SK-N-SH (cell line): Measurements from ENCODE around the gene NWD2. TPM values are rescaled to one million over a fixed set of nuclear protein-coding genes. Genes with fewer than 3 reads are reported as not detected.

ENCODE experiments used
- CTCF ChIA-PET: fragments of 300-600, 350-600 bp; formaldehyde crosslinking; extraction: SDS; loops from one replicate; lab custom pipeline; 2021; lab: Yijun Ruan, JAX
- POLR2A ChIA-PET: fragments of 350-600 bp; sonication (Branson Sonifier 250); formaldehyde crosslinking; extraction: SDS; loops from one replicate; lab custom pipeline; 2020; ENCODE audit warnings: antibody characterized with exemption, inconsistent platforms; lab: Yijun Ruan, JAX
- DNase-seq: peaks from one replicate; pipeline ENCODE4 v3.0.0; 2012
- H2AFZ ChIP-seq: fragments of 200-600 bp; sonication (generic); 2 replicates; pipeline ENCODE4 v1.8.1; 2016; ENCODE audit warnings: antibody characterized with exemption, mild to moderate bottlenecking, low read depth
- H3F3A ChIP-seq: fragments of 200-600 bp; sonication (generic); replicated peaks from 2 replicates; pipeline ENCODE3; 2016; ENCODE audit warnings: antibody characterized with exemption, mild to moderate bottlenecking; ENCODE audit not compliant: insufficient read depth
- H3K27ac ChIP-seq, 2 experiments: fragments of 200-500 bp in 1 of 2; fragments of 200-600 bp in 1 of 2; sonication (Bioruptor generic) in 1 of 2; sonication (generic), shearing (Covaris generic) in 1 of 2; 2 replicates each; pipeline versions ENCODE4 v1.5.1 to v1.6.1; 2014 to 2016; ENCODE audit warnings: low read depth in 2 of 2, inconsistent platforms in 1 of 2, low read length in 1 of 2, mild to moderate bottlenecking in 1 of 2, mixed read lengths in 1 of 2
- H3K27me3 ChIP-seq: fragments of 200-600 bp; sonication (generic), shearing (Covaris generic); 2 replicates; pipeline ENCODE4 v1.6.1; 2016; ENCODE audit warnings: mixed run types; ENCODE audit not compliant: insufficient read depth
- H3K36me3 ChIP-seq, 2 experiments: fragments of 200-500 bp in 1 of 2; fragments of 200-600 bp in 1 of 2; sonication (Bioruptor generic) in 1 of 2; sonication (generic) in 1 of 2; replicated peaks in 1 of 2; 2 replicates each; pipeline versions ENCODE3 to v1.5.1; 2014 to 2016; ENCODE audit warnings: low read length in 1 of 2, mild to moderate bottlenecking in 1 of 2; ENCODE audit not compliant: insufficient read depth in 2 of 2, control insufficient read depth in 1 of 2
- H3K4me1 ChIP-seq, 2 experiments: fragments of 200-500 bp in 1 of 2; fragments of 200-600 bp in 1 of 2; sonication (Bioruptor generic) in 1 of 2; sonication (generic), shearing (Covaris generic) in 1 of 2; 2 replicates each; pipeline versions ENCODE4 v1.5.1 to v1.6.1; 2014 to 2016; ENCODE audit warnings: low read depth in 1 of 2, low read length in 1 of 2, mixed run types in 1 of 2; ENCODE audit not compliant: insufficient read depth in 2 of 2, control insufficient read depth in 1 of 2
- H3K4me2 ChIP-seq: fragments of 200-600 bp; sonication (generic), shearing (Covaris generic); 2 replicates; pipeline ENCODE4 v1.6.1; 2017; ENCODE audit warnings: mixed run types
- H3K4me3 ChIP-seq, 2 experiments: fragments of 200-500 bp in 1 of 2; fragments of 200-600 bp in 1 of 2; sonication (Bioruptor generic) in 1 of 2; sonication (generic), shearing (Covaris generic) in 1 of 2; 2 replicates each; pipeline versions ENCODE4 v1.5.1 to v1.8.1; 2014 to 2016; ENCODE audit warnings: low read depth in 2 of 2, inconsistent platforms in 1 of 2, low read length in 1 of 2, mild to moderate bottlenecking in 1 of 2, mixed read lengths in 1 of 2, moderate library complexity in 1 of 2
- H3K79me2 ChIP-seq: fragments of 200-600 bp; sonication (generic); 2 replicates; pipeline ENCODE4 v1.8.1; 2017; ENCODE audit warnings: mild to moderate bottlenecking; ENCODE audit not compliant: insufficient read depth
- H3K9ac ChIP-seq: fragments of 200-600 bp; sonication (generic); 2 replicates; pipeline ENCODE4 v1.6.1; 2017; ENCODE audit warnings: mixed run types
- H3K9me2 ChIP-seq: fragments of 200-600 bp; sonication (generic); 2 replicates; pipeline ENCODE4 v1.6.1; 2017; ENCODE audit warnings: mixed run types
- H3K9me3 ChIP-seq: fragments of 200-600 bp; sonication (generic); 2 replicates; pipeline ENCODE4 v1.6.1; 2017; ENCODE audit warnings: mixed run types, mild to moderate bottlenecking, moderate library complexity
- H4K20me1 ChIP-seq: fragments of 200-600 bp; sonication (generic); 2 replicates; pipeline ENCODE4 v1.6.1; 2017; ENCODE audit warnings: mild to moderate bottlenecking, mixed run types; ENCODE audit not compliant: insufficient read depth
- CHD2 ChIP-seq: fragments of 150-350 bp; IDR thresholded peaks from 2 replicates; pipeline ENCODE4 v1.6.1; 2018; ENCODE audit warnings: low read length; ENCODE audit not compliant: partially characterized antibody
- ELF1 ChIP-seq: IDR thresholded peaks from 2 replicates; pipeline ENCODE4 v1.4.0; 2012
- EP300 ChIP-seq, 2 experiments: IDR thresholded peaks; 2 replicates each; pipeline versions ENCODE4 v1.4.0 to v1.6.1; 2012; ENCODE audit warnings: borderline replicate concordance in 1 of 2, low read depth in 1 of 2, low read length in 1 of 2
- EZH2phosphoT487 ChIP-seq: fragments of 200-600 bp; sonication (generic); IDR thresholded peaks from 2 replicates; pipeline ENCODE4 v1.6.1; 2017; ENCODE audit warnings: low read depth, mixed run types, mild to moderate bottlenecking, antibody characterized with exemption, moderate library complexity, borderline replicate concordance
- FOXM1 ChIP-seq: IDR thresholded peaks from 2 replicates; pipeline ENCODE4 v1.4.0; 2012; ENCODE audit warnings: low read depth, mild to moderate bottlenecking
- GABPA ChIP-seq: IDR thresholded peaks from 2 replicates; pipeline ENCODE4 v1.4.0; 2012; ENCODE audit warnings: low read depth, mild to moderate bottlenecking
- JUND ChIP-seq: IDR thresholded peaks from 2 replicates; pipeline ENCODE4 v1.4.0; 2012
- NFIC ChIP-seq: IDR thresholded peaks from 2 replicates; pipeline ENCODE4 v1.4.0; 2012; ENCODE audit warnings: borderline replicate concordance
- RFX5 ChIP-seq: IDR thresholded peaks from 2 replicates; pipeline ENCODE4 v1.6.1; 2012; ENCODE audit warnings: mild to moderate bottlenecking, improper control_type of control experiment, low read length
- RXRA ChIP-seq: IDR thresholded peaks from 2 replicates; pipeline ENCODE4 v1.4.0; 2012; ENCODE audit warnings: low read depth, mild to moderate bottlenecking, borderline replicate concordance
- TEAD4 ChIP-seq: IDR thresholded peaks from 2 replicates; pipeline ENCODE4 v1.4.0; 2012; ENCODE audit warnings: mild to moderate bottlenecking, borderline replicate concordance; ENCODE audit not compliant: insufficient read depth
- WGBS: methylation state at CpG from one replicate; pipeline ENCODE4 v1.1.6; 2017; ENCODE audit warnings: low lambda C conversion rate; 5-methylcytosine and 5-hydroxymethylcytosine counted together
- polyA plus RNA-seq, 3 experiments: library from polyadenylated mRNA; depleted of rRNA; stranded (reverse); fragments of >200 nt; gene quantifications; 2 replicates each; pipeline ENCODE4 v1.2.3, GENCODE V29; 2012
- TF ChIP-seq, protein P1 (sequence below): fragments of 200-600 bp; sonication (generic); IDR thresholded peaks from 2 replicates; pipeline ENCODE4 v1.6.1; 2017; ENCODE audit warnings: antibody characterized with exemption, mild to moderate bottlenecking, moderate library complexity
- TF ChIP-seq, protein P2 (sequence below): fragments of 150-350 bp; IDR thresholded peaks from 2 replicates; pipeline ENCODE4 v1.6.1; 2017; ENCODE audit warnings: antibody characterized with exemption, low read length, low read depth, borderline replicate concordance
- TF ChIP-seq, protein P3 (sequence below): IDR thresholded peaks from 2 replicates; pipeline ENCODE4 v1.4.0; 2012; ENCODE audit warnings: low read depth, borderline replicate concordance

Gene NWD2
- polyA plus RNA-seq, 1 of the 3 experiments (the other 2 are of a cell fraction): not detected

DNA sequence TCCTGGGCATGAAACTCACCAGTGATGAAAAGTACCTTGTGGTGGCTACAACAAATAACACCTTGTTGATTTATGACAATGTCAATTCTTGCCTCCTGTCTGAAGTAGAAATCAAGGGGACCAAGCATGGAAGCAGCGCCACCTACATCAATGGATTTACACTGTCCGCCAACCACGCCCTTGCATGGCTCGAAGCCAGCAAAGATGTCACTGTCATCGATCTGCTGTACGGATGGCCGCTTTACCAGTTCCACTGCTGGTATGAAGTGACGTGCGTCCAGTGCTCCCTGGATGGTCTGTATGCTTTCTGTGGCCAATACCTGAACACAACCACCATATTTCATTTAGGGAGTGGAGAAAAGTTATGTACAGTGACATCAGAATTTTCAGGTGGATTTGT lies 200.5 kb downstream of the NWD2 start:
- peaks cover 48% of the 10 kb centered on the region for H3K27me3 ChIP-seq

DNA sequence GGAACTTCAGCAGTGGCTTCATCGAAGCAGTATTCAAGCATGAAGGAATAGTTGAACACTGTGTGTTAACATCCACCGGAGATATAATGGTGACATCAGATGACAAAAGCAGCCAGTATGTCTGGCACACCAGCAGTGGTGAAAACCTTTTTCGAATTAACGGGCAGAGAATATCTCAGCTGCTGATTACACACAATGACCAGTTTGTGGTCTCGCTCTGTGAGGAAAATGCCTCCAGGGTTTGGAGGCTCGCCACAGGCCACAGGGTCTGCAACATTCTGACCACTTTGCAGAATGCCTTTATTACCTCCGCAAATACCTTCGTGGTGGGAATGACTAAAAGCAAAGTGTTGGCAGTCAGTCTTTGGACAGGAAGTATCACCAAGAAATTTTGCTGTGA lies 201.5 kb downstream of the NWD2 start:
- TF ChIP-seq EP300 (IDR thresholded peaks at IDR 0.05; ENCODE audit: borderline replicate concordance in 1 of 2, low read depth in 1 of 2, low read length in 1 of 2) (no peak), RXRA (no peak), RFX5 (no peak), GABPA (no peak), FOXM1 (no peak), TEAD4 (no peak)
- TF ChIP-seq, protein P1, sequence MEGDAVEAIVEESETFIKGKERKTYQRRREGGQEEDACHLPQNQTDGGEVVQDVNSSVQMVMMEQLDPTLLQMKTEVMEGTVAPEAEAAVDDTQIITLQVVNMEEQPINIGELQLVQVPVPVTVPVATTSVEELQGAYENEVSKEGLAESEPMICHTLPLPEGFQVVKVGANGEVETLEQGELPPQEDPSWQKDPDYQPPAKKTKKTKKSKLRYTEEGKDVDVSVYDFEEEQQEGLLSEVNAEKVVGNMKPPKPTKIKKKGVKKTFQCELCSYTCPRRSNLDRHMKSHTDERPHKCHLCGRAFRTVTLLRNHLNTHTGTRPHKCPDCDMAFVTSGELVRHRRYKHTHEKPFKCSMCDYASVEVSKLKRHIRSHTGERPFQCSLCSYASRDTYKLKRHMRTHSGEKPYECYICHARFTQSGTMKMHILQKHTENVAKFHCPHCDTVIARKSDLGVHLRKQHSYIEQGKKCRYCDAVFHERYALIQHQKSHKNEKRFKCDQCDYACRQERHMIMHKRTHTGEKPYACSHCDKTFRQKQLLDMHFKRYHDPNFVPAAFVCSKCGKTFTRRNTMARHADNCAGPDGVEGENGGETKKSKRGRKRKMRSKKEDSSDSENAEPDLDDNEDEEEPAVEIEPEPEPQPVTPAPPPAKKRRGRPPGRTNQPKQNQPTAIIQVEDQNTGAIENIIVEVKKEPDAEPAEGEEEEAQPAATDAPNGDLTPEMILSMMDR: no peak
- no peaks in the 10 kb centered on the region for H4K20me1 ChIP-seq
- CTCF ChIA-PET: interaction anchor here (1.1 kb wide), 2 partner anchors 11 to 356 kb away, joined by 3 read pairs; no protein-coding TSS in a partner anchor
- POLR2A ChIA-PET: no interaction called here
- H3K9me3 ChIP-seq: no peaks in the 10 kb centered on the region
- H3K36me3 ChIP-seq: no peaks in the 10 kb centered on the region
- H3K4me1 ChIP-seq: peaks cover 0 to 3% of the 10 kb centered on the region in 2 experiments; a peak in 1 of 4 replicates
- no peak overlapping the region for H3K4me2 ChIP-seq
- H3K27me3 ChIP-seq: peaks cover 48% of the 10 kb centered on the region
- no peaks in the 10 kb centered on the region for H3F3A ChIP-seq
- H3K79me2 ChIP-seq: no peaks in the 10 kb centered on the region
- no peak for DNase-seq
- no peak overlapping the region for H3K4me3 ChIP-seq
- no peaks in the 10 kb centered on the region for H3K9me2 ChIP-seq
- H3K9ac ChIP-seq: no peak overlapping the region
- no peak overlapping the region for H3K27ac ChIP-seq
- H2AFZ ChIP-seq: no peak overlapping the region
- WGBS: 5% methylated on average over 7 of the region's 8 CpGs

More for the DNA sequence above, 200.5 kb downstream of the NWD2 start:
- CTCF ChIA-PET: interaction anchor here (1.1 to 1.6 kb wide), 3 partner anchors 9 to 357 kb away, joined by 3 to 7 read pairs (median 3); a partner anchor contains a TSS
- Histone ChIP-seq H3K36me3 (no peaks in the 10 kb centered on the region), H3K4me3 (no peak overlapping the region), H3F3A (no peaks in the 10 kb centered on the region), H3K9me2 (no peaks in the 10 kb centered on the region), H3K4me1 (peaks cover 0 to 3% of the 10 kb centered on the region in 2 experiments; a peak in 1 of 4 replicates), H3K9ac (no peak overlapping the region), H4K20me1 (no peaks in the 10 kb centered on the region), H3K9me3 (no peaks in the 10 kb centered on the region), H2AFZ (no peak overlapping the region), H3K4me2 (no peak overlapping the region), H3K79me2 (no peaks in the 10 kb centered on the region), H3K27ac (no peak overlapping the region)
- 18% methylated on average over 9 of the region's 9 CpGs for WGBS
- no peak for DNase-seq
- POLR2A ChIA-PET: no interaction called here
- TF ChIP-seq, protein P2, sequence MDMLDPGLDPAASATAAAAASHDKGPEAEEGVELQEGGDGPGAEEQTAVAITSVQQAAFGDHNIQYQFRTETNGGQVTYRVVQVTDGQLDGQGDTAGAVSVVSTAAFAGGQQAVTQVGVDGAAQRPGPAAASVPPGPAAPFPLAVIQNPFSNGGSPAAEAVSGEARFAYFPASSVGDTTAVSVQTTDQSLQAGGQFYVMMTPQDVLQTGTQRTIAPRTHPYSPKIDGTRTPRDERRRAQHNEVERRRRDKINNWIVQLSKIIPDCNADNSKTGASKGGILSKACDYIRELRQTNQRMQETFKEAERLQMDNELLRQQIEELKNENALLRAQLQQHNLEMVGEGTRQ: no peak
- no peak for TF ChIP-seq NFIC
- no peak for TF ChIP-seq EP300 (IDR thresholded peaks at IDR 0.05; ENCODE audit: borderline replicate concordance in 1 of 2, low read depth in 1 of 2, low read length in 1 of 2)
- TF ChIP-seq EZH2phosphoT487: no peak
- TF ChIP-seq ELF1: no peak
- no peak for TF ChIP-seq GABPA
- TF ChIP-seq, protein P3, sequence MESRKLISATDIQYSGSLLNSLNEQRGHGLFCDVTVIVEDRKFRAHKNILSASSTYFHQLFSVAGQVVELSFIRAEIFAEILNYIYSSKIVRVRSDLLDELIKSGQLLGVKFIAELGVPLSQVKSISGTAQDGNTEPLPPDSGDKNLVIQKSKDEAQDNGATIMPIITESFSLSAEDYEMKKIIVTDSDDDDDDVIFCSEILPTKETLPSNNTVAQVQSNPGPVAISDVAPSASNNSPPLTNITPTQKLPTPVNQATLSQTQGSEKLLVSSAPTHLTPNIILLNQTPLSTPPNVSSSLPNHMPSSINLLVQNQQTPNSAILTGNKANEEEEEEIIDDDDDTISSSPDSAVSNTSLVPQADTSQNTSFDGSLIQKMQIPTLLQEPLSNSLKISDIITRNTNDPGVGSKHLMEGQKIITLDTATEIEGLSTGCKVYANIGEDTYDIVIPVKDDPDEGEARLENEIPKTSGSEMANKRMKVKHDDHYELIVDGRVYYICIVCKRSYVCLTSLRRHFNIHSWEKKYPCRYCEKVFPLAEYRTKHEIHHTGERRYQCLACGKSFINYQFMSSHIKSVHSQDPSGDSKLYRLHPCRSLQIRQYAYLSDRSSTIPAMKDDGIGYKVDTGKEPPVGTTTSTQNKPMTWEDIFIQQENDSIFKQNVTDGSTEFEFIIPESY: no peak
- no peak for TF ChIP-seq JUND
- no peak for TF ChIP-seq CHD2
